WERI-Rb-1 (cell line): ENCODE results near the gene GAB2.

ENCODE experiments used
- DNase-seq: peaks from one replicate; pipeline ENCODE4 v3.0.0-alpha.2; 2020
- H3K27ac ChIP-seq: fragments of 250-450 bp; sonication (Bioruptor Pico); 2 replicates; pipeline ENCODE4 v1.5.1; 2020; ENCODE audit warnings: mild to moderate bottlenecking, moderate library complexity
- H3K27me3 ChIP-seq: fragments of 250-450 bp; sonication (Bioruptor Pico); 2 replicates; pipeline ENCODE4 v1.5.1; 2021; ENCODE audit warnings: mild to moderate bottlenecking, low read depth, moderate library complexity; ENCODE audit not compliant: insufficient read depth, severe bottlenecking
- H3K36me3 ChIP-seq: fragments of 250-450 bp; sonication (Bioruptor Pico); 2 replicates; pipeline ENCODE4 v1.5.1; 2020; ENCODE audit warnings: mild to moderate bottlenecking, moderate library complexity
- H3K4me3 ChIP-seq: 2 replicates; pipeline ENCODE4 v1.5.1; 2011; ENCODE audit warnings: low read depth, mild to moderate bottlenecking, control low read depth, low read length
- H3K9me3 ChIP-seq: fragments of 250-450 bp; sonication (Bioruptor Pico); 2 replicates; pipeline ENCODE4 v1.5.1; 2021; ENCODE audit warnings: mild to moderate bottlenecking, moderate library complexity; ENCODE audit not compliant: severe bottlenecking
- TF ChIP-seq, protein P1 (sequence below): IDR thresholded peaks from 2 replicates; pipeline ENCODE4 v1.5.1; 2011; ENCODE audit warnings: low read depth, mild to moderate bottlenecking, control low read depth, inconsistent platforms, low read length

Gene GAB2

DNA sequence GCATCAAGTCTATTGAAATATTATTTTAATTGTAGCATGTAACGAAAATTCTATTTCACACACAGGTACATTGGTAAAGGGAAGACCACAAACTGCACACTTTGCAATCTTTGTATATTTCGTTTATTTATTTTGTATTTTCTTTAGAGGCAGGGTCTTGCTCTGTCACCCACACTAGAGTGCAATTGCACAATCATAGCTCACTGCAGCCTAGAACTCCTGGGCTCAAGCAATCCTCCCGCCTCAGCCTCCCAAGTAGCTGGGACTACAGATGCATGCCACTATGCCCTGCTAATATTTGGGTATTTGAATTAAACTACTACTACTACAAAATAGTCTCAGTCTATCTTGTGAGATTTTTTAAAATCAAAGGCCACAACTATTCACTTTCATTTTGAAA lies 42.7 kb downstream of the GAB2 start:
- Histone ChIP-seq H3K36me3 (no peaks in the 10 kb centered on the region), H3K4me3 (no peak overlapping the region), H3K27ac (no peak overlapping the region), H3K27me3 (no peaks in the 10 kb centered on the region), H3K9me3 (peaks cover 4% of the 10 kb centered on the region)
- DNase-seq: no peak
- TF ChIP-seq, protein P1, sequence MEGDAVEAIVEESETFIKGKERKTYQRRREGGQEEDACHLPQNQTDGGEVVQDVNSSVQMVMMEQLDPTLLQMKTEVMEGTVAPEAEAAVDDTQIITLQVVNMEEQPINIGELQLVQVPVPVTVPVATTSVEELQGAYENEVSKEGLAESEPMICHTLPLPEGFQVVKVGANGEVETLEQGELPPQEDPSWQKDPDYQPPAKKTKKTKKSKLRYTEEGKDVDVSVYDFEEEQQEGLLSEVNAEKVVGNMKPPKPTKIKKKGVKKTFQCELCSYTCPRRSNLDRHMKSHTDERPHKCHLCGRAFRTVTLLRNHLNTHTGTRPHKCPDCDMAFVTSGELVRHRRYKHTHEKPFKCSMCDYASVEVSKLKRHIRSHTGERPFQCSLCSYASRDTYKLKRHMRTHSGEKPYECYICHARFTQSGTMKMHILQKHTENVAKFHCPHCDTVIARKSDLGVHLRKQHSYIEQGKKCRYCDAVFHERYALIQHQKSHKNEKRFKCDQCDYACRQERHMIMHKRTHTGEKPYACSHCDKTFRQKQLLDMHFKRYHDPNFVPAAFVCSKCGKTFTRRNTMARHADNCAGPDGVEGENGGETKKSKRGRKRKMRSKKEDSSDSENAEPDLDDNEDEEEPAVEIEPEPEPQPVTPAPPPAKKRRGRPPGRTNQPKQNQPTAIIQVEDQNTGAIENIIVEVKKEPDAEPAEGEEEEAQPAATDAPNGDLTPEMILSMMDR: no peak

DNA sequence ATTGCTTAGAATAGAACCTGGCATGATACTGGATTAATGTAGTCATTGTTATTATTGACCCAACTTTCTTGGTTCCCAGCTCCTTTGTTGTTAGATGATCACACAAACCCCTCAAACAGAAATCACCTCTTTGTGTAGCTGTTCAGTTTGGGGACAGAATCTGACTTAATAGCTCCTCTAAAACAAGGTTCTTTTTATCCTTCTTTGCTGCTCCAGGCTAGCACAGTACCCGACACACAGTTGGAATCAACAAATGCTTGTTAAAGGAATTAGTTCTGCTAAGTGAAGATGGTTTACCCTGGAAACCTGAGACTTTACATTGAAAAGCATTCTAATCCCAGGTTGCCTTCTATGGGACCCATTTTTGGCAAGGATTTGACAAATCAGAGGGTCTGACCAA lies 43.9 kb downstream of the GAB2 start:
- Histone ChIP-seq H3K36me3 (no peaks in the 10 kb centered on the region), H3K9me3 (peaks cover 4% of the 10 kb centered on the region), H3K4me3 (no peak overlapping the region), H3K27ac (no peak overlapping the region), H3K27me3 (no peaks in the 10 kb centered on the region)
- TF ChIP-seq, protein P1: no peak
- no peak for DNase-seq

DNA sequence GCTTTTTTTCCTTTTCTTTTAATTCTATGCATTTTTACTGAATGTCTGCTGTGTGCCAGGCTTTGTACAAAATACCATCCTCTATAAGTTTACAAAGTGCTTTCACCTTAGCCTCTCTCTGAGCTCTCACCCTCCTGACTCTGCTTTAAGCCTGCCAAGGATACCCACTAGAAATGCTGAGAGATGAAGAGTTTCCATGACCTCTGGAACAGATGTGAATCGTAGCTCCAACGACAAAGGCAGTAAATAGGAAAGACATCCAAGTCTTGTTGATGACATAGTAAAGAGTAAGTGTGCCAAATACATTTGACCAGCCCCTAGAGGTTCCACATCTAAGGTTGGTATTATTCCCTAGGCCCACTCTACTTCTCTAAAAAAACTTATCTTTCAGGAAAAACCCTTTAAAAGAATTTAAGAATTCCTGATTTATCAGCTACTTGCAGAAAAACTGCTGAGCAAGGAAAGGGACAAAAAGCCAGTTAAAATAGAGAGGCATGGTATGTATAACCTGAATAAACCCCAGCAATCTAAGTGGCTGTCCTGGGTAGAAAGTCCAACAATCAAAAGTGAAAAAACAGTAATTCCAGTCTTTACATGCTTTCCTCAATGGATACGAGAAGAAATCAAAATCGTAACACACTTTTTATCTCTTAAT lies 45.4 kb downstream of the GAB2 start:
- Histone ChIP-seq H3K27me3 (no peaks in the 10 kb centered on the region), H3K9me3 (peaks cover 4% of the 10 kb centered on the region), H3K36me3 (no peaks in the 10 kb centered on the region), H3K27ac (peak overlapping the region; percentile 77), H3K4me3 (no peak overlapping the region)
- TF ChIP-seq, protein P1: no peak
- no peak for DNase-seq

DNA sequence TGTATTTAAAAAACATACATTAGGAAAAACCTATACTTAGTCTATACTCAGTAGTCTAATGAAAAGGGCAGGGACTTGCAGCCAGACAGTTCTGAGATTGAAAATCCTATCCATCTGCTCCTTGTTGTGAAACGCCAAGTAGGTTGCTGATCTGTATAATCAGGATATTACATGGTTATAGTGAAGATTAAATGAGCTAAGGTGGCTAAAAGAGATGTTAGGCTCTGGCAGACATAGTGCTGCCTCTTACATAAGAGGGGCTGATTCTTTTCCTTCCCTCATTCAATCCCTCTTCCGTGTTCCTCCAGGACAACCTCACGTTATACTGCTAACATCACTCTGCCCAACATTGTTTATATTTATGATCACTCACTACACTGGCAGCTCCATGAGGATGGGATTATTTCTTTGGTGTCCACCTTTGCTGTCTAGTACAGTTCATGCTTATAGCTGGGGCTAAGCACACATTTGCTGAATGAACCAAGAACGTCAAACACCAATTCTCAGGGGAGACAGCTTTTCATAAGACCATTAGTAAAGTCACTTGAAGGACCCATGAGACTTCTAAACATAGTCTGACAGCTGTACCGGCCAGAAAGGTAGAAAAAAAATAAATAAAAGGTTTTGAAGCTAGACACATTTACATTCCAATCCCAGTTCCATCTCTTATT lies 46.3 kb downstream of the GAB2 start:
- peak overlapping the region; percentile 5 for H3K4me3 ChIP-seq

DNA sequence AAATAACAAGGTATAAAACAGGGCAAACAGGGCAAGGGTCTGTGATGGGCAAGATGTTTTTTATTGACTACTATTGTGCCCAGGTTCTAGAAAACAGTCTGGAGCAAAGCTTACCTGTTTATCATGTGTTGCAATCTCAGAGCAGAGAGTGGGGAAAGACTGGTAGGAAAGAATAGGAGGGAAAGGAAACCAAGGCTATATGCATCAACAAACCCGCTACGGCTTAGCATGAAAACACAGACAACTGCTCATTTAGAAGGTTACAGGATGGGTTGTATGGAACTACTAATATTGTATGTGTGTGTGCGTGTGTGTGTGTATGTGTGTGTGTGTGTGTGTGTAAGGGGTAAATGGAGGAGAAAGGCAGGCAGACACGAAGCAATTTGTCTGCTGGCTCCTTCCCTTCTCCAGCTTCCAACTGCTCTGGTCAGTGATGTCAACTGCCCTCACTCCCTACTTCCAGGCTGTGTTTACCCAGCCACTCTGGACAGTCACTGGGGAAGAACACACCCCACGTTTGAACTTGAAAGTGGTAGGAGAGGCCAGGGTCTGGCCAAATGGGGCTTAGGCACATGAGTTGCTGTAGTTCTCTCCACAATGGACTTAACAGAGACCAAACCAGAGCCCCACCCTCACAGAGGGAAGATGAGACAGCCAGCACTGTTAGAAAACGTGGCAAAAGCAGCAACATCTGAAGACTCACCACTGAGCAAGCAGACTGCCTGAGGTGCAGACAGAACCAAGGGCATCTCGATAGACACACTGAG lies 47.0 kb downstream of the GAB2 start:
- Histone ChIP-seq H3K27me3 (no peaks in the 10 kb centered on the region), H3K4me3 (peak overlapping the region; percentile 5), H3K36me3 (no peaks in the 10 kb centered on the region), H3K27ac (peak overlapping the region; percentile 77), H3K9me3 (no peaks in the 10 kb centered on the region)
- peak; percentile 64 for DNase-seq
- TF ChIP-seq, protein P1: no peak

More for the DNA sequence above, 46.3 kb downstream of the GAB2 start:
- peak overlapping the region; percentile 77 for H3K27ac ChIP-seq
- TF ChIP-seq, protein P1: no peak
- peak; percentile 33 for DNase-seq
- H3K9me3 ChIP-seq: no peaks in the 10 kb centered on the region
- H3K27me3 ChIP-seq: no peaks in the 10 kb centered on the region
- no peaks in the 10 kb centered on the region for H3K36me3 ChIP-seq
